ENCODE results near the gene SRSF3.

- TF ChIP-seq FOXM1 (IDR thresholded peaks at IDR 0.05; ENCODE audit: borderline replicate concordance) (no peak), FOXA1 (IDR thresholded peaks at IDR 0.05) (no peak), L3MBTL2 (conservative IDR thresholded peaks at IDR 0.05) (no peak), SUZ12 (IDR thresholded peaks at IDR 0.05) (no peak), ELF4 (IDR thresholded peaks at IDR 0.05) (no peak), TARDBP (IDR thresholded peaks at IDR 0.05) (no peak)
- TF ChIP-seq, protein P1, sequence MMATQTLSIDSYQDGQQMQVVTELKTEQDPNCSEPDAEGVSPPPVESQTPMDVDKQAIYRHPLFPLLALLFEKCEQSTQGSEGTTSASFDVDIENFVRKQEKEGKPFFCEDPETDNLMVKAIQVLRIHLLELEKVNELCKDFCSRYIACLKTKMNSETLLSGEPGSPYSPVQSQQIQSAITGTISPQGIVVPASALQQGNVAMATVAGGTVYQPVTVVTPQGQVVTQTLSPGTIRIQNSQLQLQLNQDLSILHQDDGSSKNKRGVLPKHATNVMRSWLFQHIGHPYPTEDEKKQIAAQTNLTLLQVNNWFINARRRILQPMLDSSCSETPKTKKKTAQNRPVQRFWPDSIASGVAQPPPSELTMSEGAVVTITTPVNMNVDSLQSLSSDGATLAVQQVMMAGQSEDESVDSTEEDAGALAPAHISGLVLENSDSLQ (IDR thresholded peaks at IDR 0.05) = no peak
These were observed 27.7 kb upstream of the SRSF3 start for GRCh38 chr6:36566418-36566905.
